GM19468 (cell line): ENCODE measurements around the gene IRF2.

Source experiments
- ATAC-seq: cut with Tn5 transposase; IDR thresholded peaks from one replicate; pipeline ENCODE4 v1.9.1; 2021; ENCODE audit warnings: mild to moderate bottlenecking, moderate library complexity, moderate number of reproducible peaks; ENCODE audit not compliant: unreplicated experiment; ENCODE audit errors: extremely low read depth

Gene IRF2

GRCh38 chr4:184452740-184453139 lies 21.6 kb downstream of the IRF2 start:
- ATAC-seq, result no peak

- ATAC-seq, result no peak
These were observed 22.6 kb downstream of the IRF2 start for GRCh38 chr4:184451726-184452125.

GRCh38 chr4:184450743-184451535 lies 23.4 kb downstream of the IRF2 start:
- no peak for ATAC-seq

GRCh38 chr4:184450045-184450444 lies 24.3 kb downstream of the IRF2 start:
- no peak for ATAC-seq

GRCh38 chr4:184448821-184449220 lies 25.5 kb downstream of the IRF2 start:
- no peak for ATAC-seq

GRCh38 chr4:184448141-184448540 lies 26.2 kb downstream of the IRF2 start:
- no peak for ATAC-seq

GRCh38 chr4:184447664-184448063 lies 26.7 kb downstream of the IRF2 start:
- no peak for ATAC-seq

- no peak for ATAC-seq
These were observed 28.2 kb downstream of the IRF2 start for GRCh38 chr4:184446132-184446658.

- ATAC-seq, result no peak
These were observed 29.4 kb downstream of the IRF2 start for GRCh38 chr4:184444953-184445309.

- ATAC-seq, result no peak
These were observed 30.0 kb downstream of the IRF2 start for GRCh38 chr4:184444215-184444952.

- ATAC-seq, result no peak
These were observed 31.0 kb downstream of the IRF2 start for GRCh38 chr4:184443318-184443717.

GRCh38 chr4:184442314-184442635 lies 32.1 kb downstream of the IRF2 start:
- ATAC-seq, result no peak

GRCh38 chr4:184441461-184442313 lies 32.7 kb downstream of the IRF2 start:
- ATAC-seq, result no peak

GRCh38 chr4:184440595-184441358 lies 33.6 kb downstream of the IRF2 start:
- no peak for ATAC-seq

- ATAC-seq, result no peak
These were observed 34.3 kb downstream of the IRF2 start for GRCh38 chr4:184439856-184440594.

GRCh38 chr4:184439386-184439785 lies 35.0 kb downstream of the IRF2 start:
- ATAC-seq, result no peak

GRCh38 chr4:184438375-184438774 lies 36.0 kb downstream of the IRF2 start:
- ATAC-seq, result no peak

- no peak for ATAC-seq
These were observed 36.6 kb downstream of the IRF2 start for GRCh38 chr4:184437565-184438265.
